Activated B cell treated with CpG ODN at 0.5 μM for 24 hours (primary cell): ENCODE results near the gene NCAM1. TPM values are rescaled to one million over a fixed set of nuclear protein-coding genes. Genes with fewer than 3 reads are reported as not detected.

Experiments
- ATAC-seq: fragments of 200-7000 bp; cut with Tn5 transposase; one replicate; pipeline ENCODE4 v1.10.0; 2021; ENCODE audit warnings: low read depth, mild to moderate bottlenecking, moderate library complexity
- CTCF ChIA-PET: fragments of 350-600 bp; sonication (Branson Sonifier 250); formaldehyde crosslinking; loops from one replicate; lab custom pipeline; 2021; ENCODE audit warnings: antibody characterized with exemption; lab: Charles Lee
- POLR2A ChIA-PET: fragments of 350-600 bp; sonication (Branson Sonifier 250); formaldehyde crosslinking; loops from one replicate; lab custom pipeline; 2021; ENCODE audit warnings: antibody characterized with exemption; lab: Charles Lee
- DNase-seq: peaks from one replicate; pipeline ENCODE4 v3.0.0; 2022
- H3K27ac Mint-ChIP-seq: one replicate; pipeline ENCODE4 v1.8.0; 2020; ENCODE audit warnings: mixed read lengths
- H3K27me3 Mint-ChIP-seq: one replicate; pipeline ENCODE4 v1.8.0; 2021; ENCODE audit warnings: mixed read lengths
- H3K36me3 Mint-ChIP-seq: one replicate; pipeline ENCODE4 v1.8.0; 2021; ENCODE audit warnings: low read depth, mixed read lengths
- H3K4me1 Mint-ChIP-seq: one replicate; pipeline ENCODE4 v1.8.0; 2021; ENCODE audit warnings: mixed read lengths
- H3K4me3 Mint-ChIP-seq: one replicate; pipeline ENCODE4 v1.8.0; 2020; ENCODE audit warnings: mild to moderate bottlenecking, mixed read lengths
- H3K9me3 Mint-ChIP-seq: one replicate; pipeline ENCODE4 v1.8.0; 2020; ENCODE audit warnings: mixed read lengths
- CTCF ChIP-seq: fragments of 200-600 bp; IDR thresholded peaks from one replicate; pipeline ENCODE4 v1.8.0; 2022; ENCODE audit warnings: antibody characterized with exemption, mild to moderate bottlenecking
- intact Hi-C: fragments of 100-400 bp; cut with micrococcal nuclease; formaldehyde crosslinking; loops from one replicate; pipeline ENCODE4 v1.15.1; 2024
- total RNA-seq: library from RNA; stranded (reverse); gene quantifications from 2 replicates; pipeline ENCODE4 v1.2.3, GENCODE V29; 2022

Gene NCAM1
- total RNA-seq, 1 donor from 2014 or later = not detected

- intact Hi-C loops = no loop called here
- no peak for TF ChIP-seq CTCF
- peaks cover 3% of the 10 kb centered on the region for H3K27me3 Mint-ChIP-seq
- H3K27ac Mint-ChIP-seq = no peak overlapping the region
- no peak overlapping the region for H3K4me3 Mint-ChIP-seq
- ChIA-PET CTCF (no interaction called here), POLR2A (no interaction called here)
- H3K9me3 Mint-ChIP-seq = no peaks in the 10 kb centered on the region
- DNase-seq (no peak), ATAC-seq (no peak)
- no peaks in the 10 kb centered on the region for H3K36me3 Mint-ChIP-seq
- H3K4me1 Mint-ChIP-seq = no peaks in the 10 kb centered on the region
Observed at GRCh38 chr11:113105592-113105991, 144.4 kb downstream of the NCAM1 start.

- H3K27ac Mint-ChIP-seq = no peak overlapping the region
- CTCF ChIA-PET = no interaction called here
- H3K36me3 Mint-ChIP-seq = no peaks in the 10 kb centered on the region
- no peaks in the 10 kb centered on the region for H3K9me3 Mint-ChIP-seq
- DNase-seq (no peak), ATAC-seq (no peak)
- POLR2A ChIA-PET = no interaction called here
- intact Hi-C loops = no loop called here
- no peak overlapping the region for H3K4me3 Mint-ChIP-seq
- TF ChIP-seq CTCF = no peak
- no peaks in the 10 kb centered on the region for H3K4me1 Mint-ChIP-seq
- peaks cover 3% of the 10 kb centered on the region for H3K27me3 Mint-ChIP-seq
Observed at GRCh38 chr11:113106507-113106906, 145.3 kb downstream of the NCAM1 start.

GRCh38 chr11:113110046-113110445, 148.8 kb downstream of the NCAM1 start:
- Mint-ChIP-seq H3K4me1 (no peaks in the 10 kb centered on the region), H3K27me3 (peaks cover 3% of the 10 kb centered on the region), H3K27ac (no peak overlapping the region), H3K4me3 (no peak overlapping the region), H3K36me3 (no peaks in the 10 kb centered on the region), H3K9me3 (no peaks in the 10 kb centered on the region)
- no peak for TF ChIP-seq CTCF
- ChIA-PET CTCF (no interaction called here), POLR2A (no interaction called here)
- intact Hi-C loops = loop anchor here (10.0 kb wide), 1 partner anchor 895 kb away; no protein-coding TSS in a partner anchor
- ATAC-seq = no peak
- DNase-seq = no peak

- no peaks in the 10 kb centered on the region for H3K9me3 Mint-ChIP-seq
- no peak overlapping the region for H3K4me3 Mint-ChIP-seq
- CTCF ChIA-PET = no interaction called here
- no peaks in the 10 kb centered on the region for H3K36me3 Mint-ChIP-seq
- POLR2A ChIA-PET = no interaction called here
- peaks cover 3% of the 10 kb centered on the region for H3K27me3 Mint-ChIP-seq
- intact Hi-C loops = loop anchor here (10.0 kb wide), 1 partner anchor 896 kb away; no protein-coding TSS in a partner anchor
- H3K27ac Mint-ChIP-seq = no peak overlapping the region
- TF ChIP-seq CTCF = no peak
- no peak for ATAC-seq
- no peaks in the 10 kb centered on the region for H3K4me1 Mint-ChIP-seq
- no peak for DNase-seq
Observed at GRCh38 chr11:113111156-113111555, 149.9 kb downstream of the NCAM1 start.

- TF ChIP-seq CTCF = no peak
- intact Hi-C loops = loop anchor here (10.0 kb wide), 1 partner anchor 898 kb away; no protein-coding TSS in a partner anchor
Observed at GRCh38 chr11:113112307-113112706, 151.1 kb downstream of the NCAM1 start.

More at GRCh38 chr11:113112307-113112706, 151.1 kb downstream of the NCAM1 start:
- H3K27ac Mint-ChIP-seq = no peak overlapping the region
- no peak overlapping the region for H3K4me3 Mint-ChIP-seq
- H3K36me3 Mint-ChIP-seq = no peaks in the 10 kb centered on the region
- H3K27me3 Mint-ChIP-seq = no peaks in the 10 kb centered on the region
- no peaks in the 10 kb centered on the region for H3K4me1 Mint-ChIP-seq
- ATAC-seq (no peak), DNase-seq (no peak)
- ChIA-PET CTCF (no interaction called here), POLR2A (no interaction called here)
- no peaks in the 10 kb centered on the region for H3K9me3 Mint-ChIP-seq
